HG03095 (cell line): ENCODE data around the gene RLBP1.
A peak's percentile ranks its signal among the peaks of the same experiment; 100 is the strongest.

ENCODE experiments used
- ATAC-seq: cut with Tn5 transposase; IDR thresholded peaks from one replicate; pipeline ENCODE4 v1.9.1; 2021; ENCODE audit warnings: moderate library complexity; ENCODE audit not compliant: unreplicated experiment

Gene RLBP1

DNA sequence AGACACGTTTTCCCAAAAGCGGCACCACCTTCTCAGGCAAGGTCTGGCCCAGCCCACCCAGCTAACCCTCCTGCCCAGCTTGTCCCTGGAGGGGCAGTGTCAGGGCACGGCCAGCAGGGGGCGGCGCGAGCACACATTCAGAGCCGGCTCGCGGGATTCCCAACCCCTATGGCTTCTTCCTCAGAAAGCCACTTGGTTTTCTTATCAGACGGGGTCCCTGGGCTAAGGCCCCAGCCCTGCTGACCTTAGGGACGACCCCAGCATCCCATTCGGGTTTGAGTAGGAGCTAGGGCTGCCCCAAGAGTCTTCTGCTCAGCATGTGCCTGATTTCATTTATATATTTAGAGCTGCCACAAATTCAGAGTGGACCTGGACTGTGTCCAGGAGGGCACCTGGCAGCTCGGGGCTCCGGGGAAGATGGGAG lies 14.5 kb downstream of the RLBP1 start:
- ATAC-seq: peak; percentile 86

DNA sequence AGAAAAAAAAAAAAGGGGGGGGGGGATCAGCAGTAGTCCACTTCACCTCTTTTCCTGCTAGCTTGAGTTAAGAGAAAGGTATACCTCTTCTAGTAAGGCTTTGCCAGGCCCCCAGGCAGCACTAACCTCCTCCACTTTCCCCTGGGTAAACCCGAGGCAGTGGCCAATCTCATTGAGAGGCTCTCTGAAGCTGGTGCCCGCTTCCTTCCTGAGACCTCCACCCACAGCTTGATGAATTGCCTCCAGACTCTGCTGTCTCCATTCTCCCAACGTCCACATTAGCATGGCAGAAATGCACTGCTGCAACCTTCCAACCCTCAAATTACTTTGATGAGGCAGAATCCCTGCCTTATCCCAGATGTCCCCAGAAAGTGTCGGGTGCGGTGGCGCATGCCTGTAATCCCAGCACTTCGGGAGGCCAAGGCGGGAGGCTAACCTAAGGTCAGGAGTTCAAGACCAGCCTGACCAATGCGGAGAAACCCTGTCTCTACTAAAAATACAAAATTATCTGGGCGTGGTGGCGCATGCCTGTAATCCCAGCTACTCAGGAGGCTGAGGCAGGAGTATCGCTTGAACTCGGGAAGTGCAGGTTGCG lies 15.3 kb downstream of the RLBP1 start:
- no peak for ATAC-seq

DNA sequence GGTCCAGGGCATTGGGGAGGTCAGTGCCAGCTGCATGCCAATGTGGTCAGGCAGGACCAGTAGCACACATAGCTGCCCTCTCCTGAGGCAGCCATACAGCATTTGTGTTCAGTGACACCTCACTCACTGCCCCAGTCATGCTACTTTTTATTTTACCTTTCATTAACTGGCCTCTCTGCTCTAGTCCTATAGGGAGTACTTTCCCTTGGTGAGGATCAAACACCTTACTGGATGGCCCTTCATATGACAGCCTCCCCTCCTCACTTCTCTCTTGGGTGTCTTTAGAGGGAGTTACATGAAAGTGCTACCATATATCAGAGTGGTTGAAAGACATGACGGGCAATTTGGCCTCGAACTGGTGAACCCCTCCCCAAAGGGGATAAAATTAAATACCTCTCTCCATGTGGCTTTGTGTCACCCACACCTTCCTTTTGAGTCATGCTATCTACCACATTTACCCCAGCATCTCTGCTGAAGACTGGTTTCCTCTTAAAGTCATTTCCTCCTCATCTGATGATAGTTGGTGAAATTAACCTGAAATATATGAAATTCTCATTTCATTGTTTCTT lies 17.6 kb downstream of the RLBP1 start:
- no peak for ATAC-seq

DNA sequence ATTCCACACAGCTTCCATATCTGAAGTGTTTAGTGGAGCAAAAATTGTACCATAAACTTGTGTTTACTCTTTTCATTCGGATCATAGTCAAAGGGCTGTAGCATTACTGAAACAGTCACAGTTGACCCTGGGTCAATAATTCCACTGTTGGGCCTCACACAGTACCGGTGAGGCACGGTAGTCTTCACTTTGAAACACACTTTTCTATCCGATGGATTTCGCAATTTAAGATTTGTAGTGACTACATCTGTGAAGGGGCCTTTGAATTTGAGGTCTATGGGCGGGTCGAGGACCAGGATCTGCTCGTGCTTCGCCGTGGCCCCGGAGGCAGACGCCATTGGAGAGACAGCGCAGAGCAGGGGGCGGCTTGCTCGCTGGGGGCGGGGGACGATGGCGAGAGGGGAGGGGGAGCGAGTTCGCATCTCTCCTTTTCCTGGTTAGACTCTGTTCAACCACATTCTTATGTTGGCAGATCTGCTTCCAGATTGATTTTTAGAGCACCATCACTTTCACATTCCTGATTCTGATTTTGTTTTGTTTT lies 19.8 kb downstream of the RLBP1 start:
- no peak for ATAC-seq

DNA sequence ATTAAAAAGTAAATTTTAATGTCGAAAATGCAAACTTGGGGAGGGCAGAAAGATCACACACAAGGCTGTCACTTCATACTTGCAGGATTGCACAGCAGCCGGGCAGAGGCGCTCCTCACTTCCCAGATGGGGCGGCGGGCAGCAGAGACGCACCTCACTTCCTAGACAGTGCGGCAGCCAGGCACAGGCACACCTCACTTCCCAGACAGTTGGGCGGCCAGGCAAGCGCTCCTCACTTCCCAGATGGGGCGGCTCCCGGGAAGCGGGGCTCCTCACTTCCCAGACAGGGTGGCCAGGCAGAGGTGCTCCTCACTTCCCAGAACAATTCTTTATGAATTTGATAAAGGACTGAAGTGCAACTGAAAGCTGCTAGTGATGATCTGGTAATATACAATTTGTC lies 21.2 kb downstream of the RLBP1 start:
- no peak for ATAC-seq

DNA sequence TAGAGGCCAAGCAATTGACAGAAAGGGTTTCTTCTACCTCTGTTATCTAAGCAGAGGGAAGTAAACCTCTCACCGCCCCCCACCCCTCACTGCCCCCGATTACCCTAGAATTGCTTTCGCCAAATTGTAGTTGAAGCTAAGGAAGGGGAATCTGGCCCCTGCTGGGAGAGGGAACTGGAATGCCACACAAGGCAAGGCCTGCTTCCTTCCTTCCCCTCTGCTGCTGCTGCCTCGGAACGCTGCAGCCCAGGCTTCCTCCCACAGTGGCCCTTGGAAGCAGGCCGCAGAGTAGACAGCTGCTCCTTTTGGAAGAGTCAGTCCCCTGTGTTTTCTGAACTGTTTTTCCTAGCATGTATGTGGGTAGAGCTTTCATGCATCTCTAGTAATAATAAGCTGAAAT lies 21.6 kb downstream of the RLBP1 start:
- no peak for ATAC-seq

DNA sequence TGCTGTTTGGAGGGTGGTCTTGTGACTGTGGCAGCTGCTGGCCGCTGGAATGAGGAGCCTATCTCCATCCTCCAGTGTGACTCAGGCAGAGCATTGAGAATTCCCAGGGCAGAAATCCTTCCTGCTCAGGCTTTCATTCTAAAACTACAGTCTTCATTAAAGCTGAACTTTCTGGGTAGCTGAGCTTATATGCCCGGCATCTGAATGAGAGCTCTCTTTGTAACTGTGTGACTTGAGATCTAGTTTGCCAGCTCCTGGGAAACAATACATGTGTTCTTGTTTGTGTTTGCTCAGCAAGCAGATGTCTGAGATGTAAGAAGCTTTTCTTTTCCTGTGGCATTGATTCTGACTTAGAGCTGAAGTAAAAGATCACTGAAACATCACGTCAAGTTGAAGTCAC lies 22.4 kb downstream of the RLBP1 start:
- ATAC-seq: no peak

DNA sequence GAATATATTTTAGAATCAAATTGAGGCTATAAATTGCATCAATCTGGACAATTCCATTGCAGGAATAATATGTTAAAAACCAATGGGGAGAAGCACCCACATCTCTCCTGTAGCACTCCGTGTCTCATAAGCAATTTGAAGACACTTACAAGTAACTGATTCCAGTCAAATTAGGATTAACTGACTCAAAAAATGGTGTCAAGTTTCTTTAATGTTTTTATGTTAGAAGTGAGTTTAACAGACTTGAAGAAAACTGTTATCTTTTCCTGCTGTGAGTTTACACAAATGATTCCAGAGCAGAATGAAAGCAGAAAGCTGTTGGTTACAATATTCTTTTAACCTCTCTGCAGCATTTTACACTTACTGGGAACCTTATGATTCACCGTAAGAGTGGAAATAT lies 23.2 kb downstream of the RLBP1 start:
- no peak for ATAC-seq

DNA sequence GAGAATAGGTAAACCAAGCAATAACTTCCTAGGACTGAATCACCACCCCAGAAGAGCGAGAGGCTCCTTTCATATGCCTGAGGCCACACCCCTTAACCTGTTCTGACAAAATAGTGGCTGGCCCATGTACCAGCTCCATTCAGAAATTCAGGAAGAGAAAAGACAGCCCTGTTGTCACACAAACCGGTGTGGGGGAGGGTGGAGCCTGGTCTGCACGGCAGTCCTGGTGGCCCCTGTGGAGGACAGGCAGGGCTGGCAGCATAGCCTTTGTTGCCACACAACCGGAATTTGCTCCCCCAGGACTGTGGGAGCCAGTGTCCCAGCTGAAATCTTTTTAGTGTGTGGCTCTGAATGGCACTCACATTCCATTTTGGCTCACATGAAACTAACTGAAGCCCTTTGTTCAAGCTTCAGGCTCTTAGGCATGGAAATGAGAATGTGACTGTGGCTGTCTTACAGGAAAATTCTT lies 23.8 kb downstream of the RLBP1 start:
- no peak for ATAC-seq

DNA sequence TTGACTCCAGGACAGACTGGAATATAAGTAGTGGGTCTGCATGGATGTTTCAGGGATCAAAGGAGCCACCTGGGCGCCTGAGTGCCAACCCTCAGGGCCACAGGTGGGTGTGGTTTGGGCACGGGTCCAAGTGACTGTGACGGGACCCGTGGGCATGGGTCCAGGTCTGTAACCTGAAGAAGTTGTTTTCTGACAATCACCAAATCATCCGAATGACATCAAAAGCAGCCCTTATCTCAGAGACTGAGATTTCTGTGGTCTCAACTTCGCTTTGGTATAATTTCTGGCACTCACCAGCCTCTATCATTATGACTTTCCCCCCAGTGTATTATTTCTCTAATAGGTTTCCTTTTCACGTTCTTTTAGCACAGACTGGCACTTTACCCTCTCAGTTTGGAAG lies 24.4 kb downstream of the RLBP1 start:
- no peak for ATAC-seq

DNA sequence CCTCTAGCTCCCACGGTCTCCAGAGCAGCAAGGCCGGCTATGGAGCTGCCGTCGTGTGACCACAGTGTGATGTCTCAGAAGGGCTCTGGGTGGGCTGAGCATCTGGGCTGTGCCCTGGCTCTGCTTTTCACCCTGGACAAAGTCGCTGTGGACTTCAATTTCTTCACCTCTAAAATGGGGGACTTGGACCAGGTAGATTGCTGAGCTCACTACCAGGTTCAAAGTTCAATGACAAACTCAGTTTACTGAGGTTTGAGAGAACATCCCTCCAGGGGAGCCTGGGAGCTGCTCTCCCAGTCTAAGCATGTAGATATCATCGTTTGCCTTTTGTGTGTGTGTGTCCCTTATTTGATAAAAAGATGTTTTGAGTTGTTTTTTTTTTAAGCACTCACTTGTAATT lies 25.1 kb downstream of the RLBP1 start:
- no peak for ATAC-seq

DNA sequence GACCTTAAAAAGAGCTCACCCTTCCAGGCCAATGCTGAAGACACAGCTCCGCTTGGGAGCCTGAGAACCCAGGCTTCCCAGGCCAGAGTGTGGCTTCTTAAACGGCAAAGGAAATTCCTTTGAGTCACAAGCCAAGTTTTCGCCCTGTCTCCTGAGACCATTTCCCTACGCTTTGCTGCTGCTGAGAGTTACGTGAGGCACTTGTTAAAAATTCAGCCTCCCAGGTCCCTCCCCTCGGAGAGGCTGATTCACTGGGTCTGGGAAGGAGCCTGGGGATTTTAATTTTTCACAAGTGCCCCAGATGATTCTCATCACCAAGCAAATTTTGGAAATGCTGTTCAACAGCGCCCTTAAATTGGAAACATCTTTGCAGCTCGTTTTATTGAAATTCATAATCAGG lies 25.5 kb downstream of the RLBP1 start:
- no peak for ATAC-seq

DNA sequence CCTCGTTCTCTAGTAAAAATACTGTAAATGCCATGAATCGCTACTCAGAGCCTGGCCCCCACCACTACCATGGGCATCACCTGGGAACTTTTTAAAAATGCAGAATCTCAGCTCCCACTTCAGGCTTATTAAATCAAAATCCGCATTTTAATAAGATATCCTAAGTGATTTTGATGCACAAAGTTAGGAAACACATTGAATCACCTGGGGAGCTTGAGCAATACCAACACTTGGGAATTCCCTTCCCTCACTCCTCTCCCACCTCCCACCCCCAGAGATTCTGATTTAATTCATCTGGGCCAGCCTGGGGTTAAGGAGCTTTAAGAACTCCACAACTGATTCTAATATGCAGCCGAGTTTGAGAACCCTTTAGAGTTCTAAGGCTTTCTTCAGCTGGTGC lies 26.8 kb downstream of the RLBP1 start:
- no peak for ATAC-seq

DNA sequence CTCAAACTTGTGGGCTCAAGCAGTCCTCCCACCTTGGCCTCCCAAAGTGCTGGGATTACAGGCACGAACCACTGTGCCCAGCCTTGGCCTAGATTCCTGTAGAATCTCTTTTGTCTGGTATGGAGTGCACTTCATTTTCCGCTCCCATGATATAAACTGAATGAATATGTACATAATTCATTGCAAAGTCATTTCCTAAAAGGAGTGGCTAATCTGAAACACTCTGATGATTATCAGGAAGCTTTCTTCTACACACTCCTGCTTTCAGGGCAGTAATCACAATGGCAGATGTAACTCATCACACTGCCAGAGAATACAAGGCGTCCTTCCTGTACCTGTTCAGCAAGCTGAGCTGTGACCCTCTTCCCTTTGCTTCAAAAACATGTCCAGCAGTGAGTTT lies 28.6 kb downstream of the RLBP1 start:
- no peak for ATAC-seq

DNA sequence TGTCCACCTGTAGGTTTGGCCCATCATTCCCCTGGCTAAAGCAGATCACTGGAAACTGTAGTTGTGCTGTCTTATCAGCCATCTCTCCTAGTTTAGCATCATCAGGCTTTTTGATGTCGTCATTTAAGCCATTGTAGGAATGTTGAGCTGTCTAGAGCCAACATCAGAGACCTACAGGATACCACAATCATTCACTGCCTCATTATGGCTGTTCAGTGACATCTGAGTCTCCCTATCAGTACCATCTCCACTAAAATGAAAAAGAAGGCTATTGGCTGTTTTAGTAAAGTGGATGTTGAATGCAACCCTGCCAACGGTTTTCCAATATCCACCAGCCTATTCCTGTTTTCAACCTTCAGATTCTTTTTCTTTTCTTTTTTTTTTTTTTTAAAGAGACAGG lies 29.2 kb downstream of the RLBP1 start:
- ATAC-seq: no peak

DNA sequence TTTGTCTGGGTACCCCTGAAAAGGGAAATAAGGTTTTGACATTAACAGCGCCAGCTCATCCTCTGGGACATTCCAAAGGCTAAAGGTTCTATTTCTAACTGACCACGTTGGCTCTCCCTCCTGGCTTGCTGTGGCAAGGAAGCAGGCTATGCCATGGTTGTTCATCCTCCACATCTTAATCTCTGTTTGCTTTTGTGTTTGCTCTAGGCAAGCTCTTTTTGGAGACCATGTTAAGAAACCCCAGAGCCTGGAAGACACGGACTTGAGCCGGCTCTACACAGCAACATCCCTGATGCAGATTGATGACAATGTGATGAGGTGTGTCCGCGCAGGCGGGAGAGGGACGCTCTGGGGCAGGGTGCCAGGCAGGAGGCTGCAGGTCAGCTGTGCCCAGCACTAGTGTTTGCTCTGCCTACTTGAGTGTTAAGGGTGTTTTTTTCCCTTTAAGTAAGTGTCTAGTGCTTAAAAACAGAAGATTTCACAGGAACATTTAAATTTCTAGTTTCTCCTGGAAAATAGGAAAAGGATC lies 33.3 kb downstream of the RLBP1 start:
- no peak for ATAC-seq

DNA sequence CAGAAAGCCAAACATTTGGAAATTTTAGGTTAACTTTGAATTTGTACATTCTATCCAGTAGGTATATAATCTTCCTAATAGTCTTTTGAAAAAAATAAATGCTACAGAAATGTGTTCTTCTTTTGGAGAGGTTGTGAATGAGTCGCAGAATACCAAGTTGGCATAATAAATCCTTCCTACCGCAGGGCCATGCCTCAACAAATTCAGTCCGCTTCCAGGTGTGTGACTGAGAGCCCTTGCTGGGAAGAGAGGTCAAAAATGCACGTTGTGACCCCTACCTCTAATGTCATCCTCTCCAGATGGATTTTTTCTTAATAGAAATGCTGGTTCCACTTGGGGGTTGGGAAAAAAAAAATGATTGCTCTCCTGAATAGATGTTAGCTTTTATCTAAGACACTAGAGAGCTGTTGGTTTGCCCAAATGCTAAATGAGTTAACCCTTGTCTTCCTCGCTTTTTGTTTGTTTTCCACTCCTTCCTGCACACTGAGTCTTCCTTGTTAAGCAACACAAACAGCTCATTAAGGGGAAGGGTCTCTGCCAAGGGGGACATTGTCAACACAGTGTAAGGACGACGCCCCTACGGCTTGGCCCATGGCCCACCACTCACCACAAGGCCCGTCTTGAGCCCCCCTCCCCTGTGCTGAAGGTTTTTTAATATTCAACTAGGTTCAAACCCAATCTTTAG lies 33.9 kb downstream of the RLBP1 start:
- ATAC-seq: no peak

DNA sequence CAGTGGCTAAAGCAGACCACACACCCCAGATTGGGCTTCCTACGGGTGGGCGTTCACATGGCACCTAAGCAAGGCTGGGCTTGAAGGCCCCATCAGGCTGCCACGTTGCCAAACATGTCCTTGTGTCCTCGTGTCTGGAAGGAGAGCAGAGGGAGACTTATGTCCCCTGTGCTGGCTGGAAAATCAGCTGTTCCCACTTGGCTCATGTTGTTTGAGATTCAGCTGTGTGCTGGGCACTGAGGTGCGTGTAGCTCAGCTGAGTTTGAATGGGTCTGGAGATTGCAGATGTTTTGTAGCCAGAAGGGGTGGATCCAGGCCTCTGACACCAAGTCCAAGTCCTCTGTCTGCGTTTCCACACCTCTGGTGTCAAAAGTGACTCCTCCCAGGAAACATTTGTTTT lies 34.6 kb downstream of the RLBP1 start:
- ATAC-seq: no peak

DNA sequence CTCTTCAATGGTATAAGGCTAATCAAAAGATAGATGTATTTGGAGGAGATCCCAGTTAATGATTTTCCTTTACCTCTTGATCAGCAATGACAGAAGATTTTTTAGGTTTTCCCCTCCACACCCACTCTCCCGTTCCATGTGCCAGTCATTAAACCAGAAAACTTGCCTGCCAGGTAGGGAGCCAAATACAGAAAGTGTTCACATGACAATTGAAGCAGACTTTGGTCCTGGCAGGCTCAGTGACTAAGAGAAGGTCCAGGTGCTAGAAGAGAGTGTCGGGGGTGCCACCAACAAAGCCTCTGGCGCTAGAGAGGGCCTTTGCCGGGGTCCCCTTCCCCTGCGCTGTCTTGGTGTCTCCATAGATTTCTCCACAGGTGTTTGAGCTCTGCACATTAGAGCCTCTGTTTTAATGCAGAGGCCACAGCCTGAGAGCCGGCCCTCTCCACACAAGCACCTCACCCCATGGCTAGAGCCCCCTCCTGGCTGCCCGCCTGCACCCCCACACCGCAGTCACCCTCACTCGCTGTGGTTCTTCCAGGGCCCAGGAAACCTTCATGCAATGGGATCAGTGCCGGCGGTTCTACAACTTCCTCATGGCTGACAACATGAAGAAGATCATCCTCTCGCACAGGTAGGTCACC lies 36.4 kb downstream of the RLBP1 start:
- no peak for ATAC-seq

DNA sequence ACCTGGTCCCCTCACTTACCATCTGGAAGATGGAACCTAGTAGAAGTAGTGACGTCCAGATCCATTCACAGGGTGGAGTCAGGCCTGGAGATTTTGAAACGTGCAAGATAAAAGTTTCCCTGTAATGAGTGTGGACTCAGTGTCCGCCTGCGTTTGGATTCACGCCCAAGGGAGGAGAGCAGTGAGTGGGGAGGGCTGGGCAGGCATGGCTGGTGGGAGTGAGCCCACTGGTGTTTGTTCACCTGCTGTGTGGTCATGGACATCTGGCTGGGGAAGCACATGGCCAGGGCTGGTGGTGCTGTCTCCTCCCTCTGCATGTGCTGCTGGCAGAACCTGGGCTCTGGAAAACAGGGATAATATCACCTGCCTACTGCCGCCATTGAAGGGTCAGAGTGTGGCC lies 37.0 kb downstream of the RLBP1 start:
- ATAC-seq: no peak

DNA sequence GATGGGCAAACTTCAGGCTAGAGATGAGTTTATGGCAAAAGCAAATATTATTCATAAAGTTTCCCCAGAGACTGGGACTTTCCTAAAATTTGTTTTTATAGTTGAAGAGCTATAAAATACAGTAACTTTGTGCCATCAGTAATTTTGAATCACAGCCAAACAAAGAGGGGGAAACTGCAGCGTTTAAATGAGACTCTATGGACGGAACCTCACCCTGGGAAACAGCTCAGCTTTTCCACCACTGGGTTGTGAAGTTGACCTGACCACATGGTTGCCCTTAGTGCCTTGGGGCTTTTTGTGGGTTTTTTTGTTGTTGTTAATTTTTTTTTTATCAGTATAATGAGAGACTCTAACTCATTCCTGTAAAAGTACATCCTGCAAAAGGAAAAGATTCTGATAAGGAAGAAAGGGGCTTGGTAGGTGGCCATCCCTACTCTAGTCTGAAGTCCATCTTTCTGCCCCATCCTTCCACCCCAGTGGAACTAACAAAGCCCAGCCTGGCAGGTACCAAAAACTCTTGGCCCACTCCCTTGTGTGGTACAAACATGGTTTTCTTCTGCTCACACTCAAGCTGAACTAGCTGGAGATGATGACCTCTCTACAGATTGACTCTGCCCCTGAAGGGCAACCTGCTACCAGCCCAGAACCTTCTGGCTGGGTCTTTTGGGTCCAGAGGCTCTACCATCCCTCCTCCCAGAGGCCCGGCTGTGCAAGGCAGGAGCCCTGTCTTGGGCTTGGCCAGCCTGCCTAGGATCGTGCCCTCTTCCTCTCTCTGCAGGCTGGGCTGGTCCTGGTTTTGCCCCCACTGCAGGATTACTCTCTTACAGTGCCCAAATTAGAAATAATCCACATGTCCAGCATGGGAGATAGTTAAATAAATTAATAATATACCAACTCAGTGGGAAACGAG lies 41.2 kb downstream of the RLBP1 start:
- no peak for ATAC-seq
